Occipital lobe (tissue), 3 donors: Measurements from ENCODE around the gene DHX35. TPM values are rescaled to one million over a fixed set of nuclear protein-coding genes. Genes with fewer than 3 reads are reported as not detected.

Experiments used
- DNase-seq: peaks from one replicate; lab custom pipeline; 2025; lab: John Stamatoyannopoulos, UW
- small RNA-seq: library from RNA; depleted of rRNA; stranded (forward); fragments of <200 nt; gene quantifications from one replicate; pipeline ENCODE3, GENCODE V24; 2014
- total RNA-seq: library from RNA; depleted of rRNA; stranded (reverse); fragments of >200 nt; gene quantifications from one replicate; pipeline ENCODE4 v1.2.3, GENCODE V29; 2014

The DHX35 gene
- total RNA-seq, 1 donor from 2014 or later, result 12.6 TPM

GRCh38 chr20:39057143-39057542 lies 95.0 kb downstream of the DHX35 start:
- no peak for DNase-seq

DNA sequence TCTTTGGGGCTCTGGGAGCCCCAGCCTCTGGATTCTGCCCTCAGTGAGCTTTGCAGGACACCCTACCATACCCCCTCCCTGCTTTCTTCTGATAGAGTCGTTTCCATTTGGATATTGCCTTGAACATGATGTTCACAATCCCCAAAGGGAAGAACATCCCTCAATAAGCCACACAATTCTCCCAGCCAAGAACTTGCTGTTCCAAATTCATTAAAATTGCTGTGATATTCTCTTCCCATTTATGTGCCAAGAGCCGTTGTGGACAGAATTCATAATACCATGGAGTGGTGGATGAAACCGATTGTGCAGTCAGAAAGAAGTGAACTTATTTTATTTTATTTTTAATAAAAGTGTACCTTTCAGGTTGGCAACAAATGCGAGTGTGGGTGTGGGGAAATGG lies 95.8 kb downstream of the DHX35 start:
- DNase-seq, result no peak

GRCh38 chr20:39059036-39059435 lies 96.9 kb downstream of the DHX35 start:
- DNase-seq, result no peak

DNA sequence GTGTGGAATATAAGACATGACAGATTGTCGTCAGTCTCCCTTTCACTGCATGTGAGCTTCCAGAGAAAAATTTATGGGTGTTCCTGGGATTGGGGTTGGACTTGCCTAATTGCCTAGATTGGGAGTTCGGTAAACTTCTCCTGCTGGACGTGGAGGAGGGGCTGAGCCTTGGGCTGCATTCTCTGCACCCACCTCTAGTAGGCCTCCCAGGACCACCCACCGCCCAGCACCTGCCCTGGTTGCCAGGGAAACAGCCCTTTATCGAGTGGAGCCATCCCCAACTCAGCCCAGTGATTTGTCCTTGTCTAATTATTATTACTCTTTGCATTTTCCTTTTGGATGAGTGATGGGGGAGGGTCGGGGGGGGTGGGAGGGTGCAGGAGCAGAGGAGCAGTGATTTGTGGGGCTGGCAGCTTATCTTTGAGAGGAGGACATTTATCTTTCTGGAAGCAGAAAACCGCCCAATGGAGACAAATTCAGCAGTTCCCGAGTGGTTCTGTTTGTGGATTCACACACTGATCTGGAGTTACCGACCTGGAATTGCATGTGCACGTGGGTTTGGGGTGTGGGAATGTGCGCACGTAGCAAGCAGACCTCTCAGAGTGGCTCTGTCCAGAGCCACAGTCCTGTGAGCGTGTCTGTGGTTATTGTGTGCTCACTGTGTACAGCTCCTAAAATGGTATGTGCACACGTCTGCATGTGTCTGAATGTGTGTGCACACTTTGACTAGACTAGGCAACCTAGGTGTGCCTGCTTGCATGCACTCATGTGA lies 104.5 kb downstream of the DHX35 start:
- DNase-seq, result no peak

DNA sequence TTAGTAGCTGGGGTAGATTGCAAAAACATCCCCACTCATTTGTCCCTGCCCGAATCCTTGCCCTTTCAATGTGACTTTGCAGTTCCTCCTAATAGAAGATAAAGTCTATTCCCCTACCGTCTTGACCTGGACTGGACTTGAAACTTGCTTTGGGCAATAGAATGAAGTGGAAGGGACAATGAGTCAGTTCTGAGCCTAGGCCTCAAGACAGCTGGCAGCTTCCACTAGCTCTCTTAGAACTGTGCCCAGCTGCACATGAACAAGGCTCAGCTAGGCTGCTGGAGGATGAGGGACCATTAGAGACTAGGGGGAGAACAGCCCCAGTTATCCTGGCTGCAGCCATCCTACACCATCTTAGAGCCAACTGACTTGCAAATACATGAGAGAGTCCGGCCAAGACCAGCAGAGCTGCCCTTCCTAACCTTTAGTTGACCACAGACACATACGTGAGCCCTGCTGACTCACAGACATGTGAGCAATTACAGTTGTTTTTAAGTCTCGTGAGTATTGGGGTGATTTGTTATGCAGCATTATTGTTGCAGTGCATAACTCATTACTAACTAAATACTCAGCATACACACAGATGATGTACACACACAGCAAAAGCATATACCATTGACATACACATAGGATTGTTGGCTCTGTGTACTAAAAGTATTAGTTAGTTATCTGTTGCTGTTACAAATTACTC lies 105.5 kb downstream of the DHX35 start:
- no peak for DNase-seq

- no peak for DNase-seq
These were observed 107.8 kb downstream of the DHX35 start for GRCh38 chr20:39069976-39070375.

DNA sequence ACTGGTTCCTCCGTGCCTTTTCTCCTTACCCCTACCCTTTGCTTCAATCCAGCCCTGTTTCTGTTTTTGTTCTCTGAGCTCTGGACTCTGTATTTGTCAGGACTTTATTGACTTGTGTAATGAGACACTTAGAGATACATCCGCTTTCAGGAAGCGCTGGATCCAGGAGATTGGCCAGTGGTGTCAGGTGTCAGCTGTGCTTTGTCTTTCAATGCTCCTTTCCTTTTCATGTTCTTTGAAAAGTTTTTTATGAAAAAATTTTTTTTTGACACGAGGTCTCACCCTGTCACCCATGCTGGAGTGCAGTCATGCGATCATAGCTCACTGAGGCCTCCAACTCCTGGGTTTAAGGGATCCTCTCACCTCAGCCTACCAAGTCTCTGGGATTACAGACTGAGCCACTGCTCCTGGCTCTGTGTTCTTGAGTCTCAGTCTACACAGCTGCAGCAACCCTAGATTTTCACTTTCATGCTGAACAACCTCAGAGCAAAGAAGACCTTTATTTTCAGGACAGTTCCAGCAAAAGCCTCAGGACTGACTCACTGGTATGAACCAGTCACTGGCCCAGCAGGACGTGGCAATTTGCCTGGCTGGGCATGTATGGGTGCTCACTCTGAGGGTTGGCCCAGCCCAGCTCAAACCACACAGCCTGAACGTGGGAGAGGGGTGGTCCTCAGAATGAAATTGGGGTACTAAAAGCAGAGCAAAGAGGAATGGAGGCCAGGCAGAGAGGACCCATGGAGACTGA lies 108.5 kb downstream of the DHX35 start:
- DNase-seq, result no peak

GRCh38 chr20:39072132-39072531 lies 110.0 kb downstream of the DHX35 start:
- DNase-seq, result no peak

DNA sequence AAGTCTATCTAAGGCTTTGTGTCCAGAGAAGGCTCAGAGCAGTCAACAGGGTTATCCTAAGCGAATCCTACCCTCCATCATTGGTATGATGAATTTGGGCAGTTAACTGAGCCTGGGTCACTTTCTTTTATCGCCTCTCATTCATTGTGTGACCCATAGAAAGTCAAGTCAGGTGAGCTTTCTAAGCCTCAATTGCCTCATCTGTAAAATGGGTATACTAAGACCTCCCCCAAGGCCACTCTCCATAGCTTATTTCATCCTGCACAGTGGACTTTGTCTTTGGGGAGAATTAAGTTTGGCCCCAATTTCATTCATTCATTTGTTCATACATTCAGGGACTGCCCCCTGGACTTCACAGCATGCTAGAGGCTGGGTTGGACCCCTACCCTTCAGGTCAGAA lies 110.5 kb downstream of the DHX35 start:
- no peak for DNase-seq

DNA sequence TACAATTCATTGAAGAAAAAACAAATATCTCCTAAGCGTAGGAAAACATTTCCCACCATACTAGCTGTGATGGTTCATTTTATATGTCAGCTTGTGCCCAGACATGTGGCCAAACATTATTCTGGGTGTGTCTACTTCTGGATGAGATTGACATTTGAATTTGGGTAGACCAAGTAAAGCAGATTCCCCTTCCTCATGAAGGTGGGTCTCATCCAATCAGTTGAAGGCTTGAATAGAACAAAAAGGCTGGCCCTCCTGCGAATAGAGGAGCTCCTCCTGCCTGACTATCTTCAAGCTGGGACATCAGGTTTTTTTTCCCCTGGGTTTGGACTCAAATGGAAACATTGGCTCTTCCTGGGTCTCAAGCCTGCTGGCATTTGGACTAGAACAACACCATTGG lies 113.6 kb downstream of the DHX35 start:
- DNase-seq, result no peak

DNA sequence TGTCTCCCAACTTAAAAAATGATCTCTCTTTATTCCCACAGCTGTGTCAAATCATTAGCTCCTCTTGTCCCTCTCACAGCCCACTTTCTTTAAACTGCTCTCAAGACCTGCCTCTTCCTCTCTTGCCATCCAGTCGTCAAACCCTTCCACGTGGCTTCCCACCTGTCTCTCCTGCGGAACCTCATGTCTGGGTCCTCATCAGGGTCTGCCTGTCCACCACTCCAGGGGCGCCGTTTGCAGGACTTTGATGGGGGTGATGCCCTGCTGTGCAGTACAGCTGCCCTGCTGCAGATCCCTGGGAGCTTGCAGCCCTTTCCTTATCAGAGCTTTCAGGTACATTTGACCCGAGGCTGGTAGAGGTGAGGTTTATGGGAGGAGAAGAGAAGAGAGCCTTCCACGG lies 114.8 kb downstream of the DHX35 start:
- no peak for DNase-seq

DNA sequence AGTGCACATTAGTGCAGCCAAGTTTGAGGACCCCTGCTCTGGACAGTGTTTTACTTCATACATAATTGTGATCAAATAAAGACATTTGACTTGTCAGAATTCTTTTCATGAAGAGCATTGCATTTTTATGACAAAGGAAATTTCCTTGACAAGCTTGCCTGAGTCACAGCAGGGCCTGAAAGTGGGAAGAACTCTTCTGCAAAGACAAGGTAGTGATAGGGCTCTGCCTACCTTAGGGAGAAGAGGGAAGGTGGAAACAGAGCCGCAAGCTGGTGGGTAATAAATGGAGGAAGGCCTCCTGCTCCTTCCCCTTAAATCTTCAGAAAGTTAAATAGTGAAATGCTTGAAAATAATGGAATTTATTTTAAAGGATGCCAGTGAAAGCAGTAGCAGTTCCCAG lies 118.2 kb downstream of the DHX35 start:
- no peak for DNase-seq

GRCh38 chr20:39081255-39081654 lies 119.1 kb downstream of the DHX35 start:
- DNase-seq, result peak; percentile 75

- DNase-seq, result no peak
These were observed 120.7 kb downstream of the DHX35 start for GRCh38 chr20:39082622-39083398.

DNA sequence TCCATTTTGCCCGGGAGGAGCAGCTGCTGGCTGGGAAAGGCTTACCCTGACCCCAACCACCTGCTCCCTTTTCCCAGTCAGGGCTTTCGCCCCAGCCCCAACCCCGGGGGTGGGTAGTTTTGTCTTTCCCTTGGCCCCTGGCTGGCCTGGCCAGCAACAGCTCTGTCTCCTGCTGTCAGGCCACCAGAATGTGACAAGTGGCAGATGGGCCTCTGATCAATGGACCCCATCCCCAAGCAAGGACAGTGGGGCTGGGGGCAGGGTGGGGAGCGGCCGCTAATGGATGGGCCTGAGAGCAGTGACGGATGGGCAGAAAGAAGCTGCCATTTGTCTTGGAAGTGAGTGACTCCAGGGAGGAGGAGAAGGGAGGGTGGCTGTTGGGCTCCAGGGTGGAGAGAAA lies 121.6 kb downstream of the DHX35 start:
- DNase-seq, result no peak

DNA sequence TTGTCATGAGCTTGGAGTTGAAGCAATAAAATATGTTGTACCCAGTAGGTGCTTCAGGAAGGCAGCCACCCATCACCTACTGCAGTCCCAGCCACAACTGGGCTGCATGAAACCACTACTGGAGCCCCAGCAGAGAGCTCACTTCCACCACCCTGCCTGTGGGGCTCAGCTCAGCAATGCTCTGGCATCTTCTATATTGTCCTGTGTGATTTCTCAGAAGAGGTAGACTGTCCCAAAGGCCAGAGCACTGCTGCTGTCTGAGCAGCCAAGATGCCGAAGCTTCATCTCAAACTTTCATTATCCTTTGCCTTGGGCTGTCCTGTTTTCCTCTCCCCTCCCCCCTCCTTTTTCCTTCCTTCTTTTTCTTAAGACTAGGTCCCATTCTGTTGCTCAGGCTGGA lies 126.9 kb downstream of the DHX35 start:
- DNase-seq, result no peak

Small RNAs within 50 kb of the gene (small RNA-seq; reads per million reads assigned to genes)
- gene AL023803.1, result not detected

Other genes starting within 250 kb of the DHX35 start
- 6.4 TPM for gene SLC32A1, start 237.9 kb upstream of the DHX35 start, total RNA-seq
- 10.1 TPM for gene ACTR5, start 213.9 kb upstream of the DHX35 start, total RNA-seq
- 12.9 TPM for gene PPP1R16B, start 156.6 kb upstream of the DHX35 start, total RNA-seq
- 1.7 TPM for gene FAM83D, start 35.9 kb upstream of the DHX35 start, total RNA-seq